ENCODE results near the gene NMNAT2. TPM values are rescaled to one million over a fixed set of nuclear protein-coding genes. Genes with fewer than 3 reads are reported as not detected.

NMNAT2 gene
- total and polyA plus RNA-seq, 2 of the 8 experiments (the other 6 are each of a cell fraction or from before 2014, with no cell fraction given): 6.5 to 20.9 TPM

DNA sequence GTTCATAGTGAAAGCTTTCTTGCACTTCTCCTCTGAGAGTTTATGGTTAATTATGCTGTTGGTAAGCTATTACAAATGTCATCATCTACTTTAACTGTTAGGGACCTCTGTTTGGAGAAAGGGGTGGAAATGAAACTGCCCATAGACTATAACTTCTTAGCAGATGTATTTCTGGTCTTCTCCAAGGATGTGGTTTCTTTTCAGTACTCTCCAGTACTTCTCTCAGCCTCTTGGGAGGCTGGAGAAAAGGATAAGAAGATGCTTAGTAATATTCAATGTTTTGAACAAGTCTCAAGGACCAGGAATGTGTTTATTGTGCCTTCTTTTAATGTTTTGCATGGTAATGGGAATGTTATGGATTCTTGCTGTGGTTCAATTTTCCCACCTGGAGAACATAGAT is 171.7 kb downstream of the NMNAT2 start (continued):
- TF ChIP-seq RAD21 (IDR thresholded peaks at IDR 0.05 in 1 of 2, conservative IDR thresholded peaks at IDR 0.05 in 1 of 2; ENCODE audit: low read depth in 2 of 2, low read length in 2 of 2) (no peak), BRCA1 (IDR thresholded peaks at IDR 0.05; ENCODE audit: low read depth, low read length) (no peak), CTBP2 (IDR thresholded peaks at IDR 0.05; ENCODE audit: borderline replicate concordance, insufficient read depth, insufficient read length, low read length) (no peak), TAF7 (optimal IDR thresholded peaks at IDR 0.05; ENCODE audit: borderline replicate concordance, low read depth, low read length) (no peak), JUN (IDR thresholded peaks at IDR 0.05; ENCODE audit: low read depth, low read length) (no peak)
- TF ChIP-seq, protein P1, sequence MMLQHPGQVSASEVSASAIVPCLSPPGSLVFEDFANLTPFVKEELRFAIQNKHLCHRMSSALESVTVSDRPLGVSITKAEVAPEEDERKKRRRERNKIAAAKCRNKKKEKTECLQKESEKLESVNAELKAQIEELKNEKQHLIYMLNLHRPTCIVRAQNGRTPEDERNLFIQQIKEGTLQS (IDR thresholded peaks at IDR 0.05; ENCODE audit: insufficient read depth, low read depth, low read length): no peak
- TF ChIP-seq, protein P2, sequence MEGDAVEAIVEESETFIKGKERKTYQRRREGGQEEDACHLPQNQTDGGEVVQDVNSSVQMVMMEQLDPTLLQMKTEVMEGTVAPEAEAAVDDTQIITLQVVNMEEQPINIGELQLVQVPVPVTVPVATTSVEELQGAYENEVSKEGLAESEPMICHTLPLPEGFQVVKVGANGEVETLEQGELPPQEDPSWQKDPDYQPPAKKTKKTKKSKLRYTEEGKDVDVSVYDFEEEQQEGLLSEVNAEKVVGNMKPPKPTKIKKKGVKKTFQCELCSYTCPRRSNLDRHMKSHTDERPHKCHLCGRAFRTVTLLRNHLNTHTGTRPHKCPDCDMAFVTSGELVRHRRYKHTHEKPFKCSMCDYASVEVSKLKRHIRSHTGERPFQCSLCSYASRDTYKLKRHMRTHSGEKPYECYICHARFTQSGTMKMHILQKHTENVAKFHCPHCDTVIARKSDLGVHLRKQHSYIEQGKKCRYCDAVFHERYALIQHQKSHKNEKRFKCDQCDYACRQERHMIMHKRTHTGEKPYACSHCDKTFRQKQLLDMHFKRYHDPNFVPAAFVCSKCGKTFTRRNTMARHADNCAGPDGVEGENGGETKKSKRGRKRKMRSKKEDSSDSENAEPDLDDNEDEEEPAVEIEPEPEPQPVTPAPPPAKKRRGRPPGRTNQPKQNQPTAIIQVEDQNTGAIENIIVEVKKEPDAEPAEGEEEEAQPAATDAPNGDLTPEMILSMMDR (IDR thresholded peaks at IDR 0.05; ENCODE audit: control extremely low read depth in 1 of 3, insufficient read depth in 1 of 3, low read depth in 1 of 3, low read length in 3 of 3): no peak
